Measurements from ENCODE around the gene PDE1A.

- TF ChIP-seq, protein P1, sequence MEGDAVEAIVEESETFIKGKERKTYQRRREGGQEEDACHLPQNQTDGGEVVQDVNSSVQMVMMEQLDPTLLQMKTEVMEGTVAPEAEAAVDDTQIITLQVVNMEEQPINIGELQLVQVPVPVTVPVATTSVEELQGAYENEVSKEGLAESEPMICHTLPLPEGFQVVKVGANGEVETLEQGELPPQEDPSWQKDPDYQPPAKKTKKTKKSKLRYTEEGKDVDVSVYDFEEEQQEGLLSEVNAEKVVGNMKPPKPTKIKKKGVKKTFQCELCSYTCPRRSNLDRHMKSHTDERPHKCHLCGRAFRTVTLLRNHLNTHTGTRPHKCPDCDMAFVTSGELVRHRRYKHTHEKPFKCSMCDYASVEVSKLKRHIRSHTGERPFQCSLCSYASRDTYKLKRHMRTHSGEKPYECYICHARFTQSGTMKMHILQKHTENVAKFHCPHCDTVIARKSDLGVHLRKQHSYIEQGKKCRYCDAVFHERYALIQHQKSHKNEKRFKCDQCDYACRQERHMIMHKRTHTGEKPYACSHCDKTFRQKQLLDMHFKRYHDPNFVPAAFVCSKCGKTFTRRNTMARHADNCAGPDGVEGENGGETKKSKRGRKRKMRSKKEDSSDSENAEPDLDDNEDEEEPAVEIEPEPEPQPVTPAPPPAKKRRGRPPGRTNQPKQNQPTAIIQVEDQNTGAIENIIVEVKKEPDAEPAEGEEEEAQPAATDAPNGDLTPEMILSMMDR (IDR thresholded peaks at IDR 0.05): no peak
- TF ChIP-seq POLR2A (IDR thresholded peaks at IDR 0.05) (no peak), EP300 (IDR thresholded peaks at IDR 0.05) (no peak)
These were observed 124.7 kb downstream of the PDE1A start for GRCh38 chr2:182302174-182302573.

All from stomach (tissue), 4 donors.